ENCODE results near the gene SUSD4.

SUSD4 gene

GRCh38 chr1:223219318-223219635 lies 144.7 kb downstream of the SUSD4 start:
- H3K4me3 ChIP-seq (ENCODE audit: control insufficient read depth, low read depth, low read length), result no peak overlapping the region
- DNase-seq (ENCODE audit: low read depth), result no peak
- no peak for TF ChIP-seq CTCF (IDR thresholded peaks at IDR 0.05; ENCODE audit: control insufficient read depth, insufficient read depth, low read depth, low read length, missing control alignments)

GRCh38 chr1:223217781-223218180 lies 146.2 kb downstream of the SUSD4 start:
- no peak for TF ChIP-seq CTCF (IDR thresholded peaks at IDR 0.05; ENCODE audit: control insufficient read depth, insufficient read depth, low read depth, low read length, missing control alignments)
- H3K4me3 ChIP-seq (ENCODE audit: control insufficient read depth, low read depth, low read length), result no peak overlapping the region
- DNase-seq (ENCODE audit: low read depth), result no peak

- no peak for TF ChIP-seq CTCF (IDR thresholded peaks at IDR 0.05; ENCODE audit: control insufficient read depth, insufficient read depth, low read depth, low read length, missing control alignments)
- no peak for DNase-seq (ENCODE audit: low read depth)
- H3K4me3 ChIP-seq (ENCODE audit: control insufficient read depth, low read depth, low read length), result no peak overlapping the region
Observed at GRCh38 chr1:223216531-223217205, 147.3 kb downstream of the SUSD4 start.

GRCh38 chr1:223216074-223216473 lies 147.9 kb downstream of the SUSD4 start:
- DNase-seq (ENCODE audit: low read depth), result no peak
- no peak overlapping the region for H3K4me3 ChIP-seq (ENCODE audit: control insufficient read depth, low read depth, low read length)
- no peak for TF ChIP-seq CTCF (IDR thresholded peaks at IDR 0.05; ENCODE audit: control insufficient read depth, insufficient read depth, low read depth, low read length, missing control alignments)

GRCh38 chr1:223215026-223215425 lies 148.9 kb downstream of the SUSD4 start:
- no peak for DNase-seq (ENCODE audit: low read depth)
- TF ChIP-seq CTCF (IDR thresholded peaks at IDR 0.05; ENCODE audit: control insufficient read depth, insufficient read depth, low read depth, low read length, missing control alignments), result no peak
- H3K4me3 ChIP-seq (ENCODE audit: control insufficient read depth, low read depth, low read length), result no peak overlapping the region

GRCh38 chr1:223214261-223214807 lies 149.6 kb downstream of the SUSD4 start:
- DNase-seq (ENCODE audit: low read depth), result no peak
- no peak for TF ChIP-seq CTCF (IDR thresholded peaks at IDR 0.05; ENCODE audit: control insufficient read depth, insufficient read depth, low read depth, low read length, missing control alignments)
- H3K4me3 ChIP-seq (ENCODE audit: control insufficient read depth, low read depth, low read length), result no peak overlapping the region
